NB4 (cell line): Measurements from ENCODE around the gene ADCK1.
A peak's percentile ranks its signal among the peaks of the same experiment; 100 is the strongest.

Experiments
- DNase-seq: peaks from one replicate; pipeline ENCODE4 v3.0.0; 2010; ENCODE audit warnings: low read depth
- H3K4me3 ChIP-seq: one replicate; pipeline ENCODE4 v1.5.1; 2011; ENCODE audit warnings: mild to moderate bottlenecking, low read depth, low read length, moderate library complexity
- CTCF ChIP-seq: IDR thresholded peaks from one replicate; pipeline ENCODE4 v1.5.1; 2012; ENCODE audit warnings: low read depth, low read length
- MYC ChIP-seq: IDR thresholded peaks from 2 replicates; pipeline ENCODE4 v1.6.1; 2011; ENCODE audit warnings: low read depth, low read length
- POLR2A ChIP-seq: IDR thresholded peaks from 2 replicates; pipeline ENCODE4 v1.6.1; 2011; ENCODE audit warnings: mild to moderate bottlenecking; ENCODE audit not compliant: insufficient read length; ENCODE audit errors: extremely low read depth
- TF ChIP-seq, protein P1 (sequence below): IDR thresholded peaks from 2 replicates; pipeline ENCODE4 v1.6.1; 2011; ENCODE audit warnings: low read depth, low read length

The ADCK1 gene

DNA sequence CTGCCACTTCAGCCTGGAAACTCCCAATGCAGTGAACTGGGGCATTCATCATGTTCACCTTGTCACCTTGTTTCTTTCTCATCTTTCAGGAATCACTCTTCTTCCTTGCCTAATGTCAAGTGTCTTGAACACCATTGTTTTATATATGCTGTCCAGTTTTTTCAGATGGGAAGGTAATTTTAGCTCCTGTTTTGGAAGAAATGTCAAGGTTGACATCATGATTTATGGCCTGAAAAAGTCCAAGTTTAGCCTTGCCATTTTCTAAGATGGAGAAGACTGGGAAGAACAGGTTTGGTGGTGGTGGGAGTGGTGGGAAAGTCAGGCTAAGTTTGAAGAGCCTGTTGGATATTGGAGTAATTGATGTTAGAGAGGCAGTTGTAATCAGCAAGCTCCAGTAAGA lies 54.0 kb downstream of the ADCK1 start:
- no peak for DNase-seq
- no peak overlapping the region for H3K4me3 ChIP-seq
- no peak for TF ChIP-seq CTCF
- no peak for TF ChIP-seq POLR2A
- TF ChIP-seq, protein P1, sequence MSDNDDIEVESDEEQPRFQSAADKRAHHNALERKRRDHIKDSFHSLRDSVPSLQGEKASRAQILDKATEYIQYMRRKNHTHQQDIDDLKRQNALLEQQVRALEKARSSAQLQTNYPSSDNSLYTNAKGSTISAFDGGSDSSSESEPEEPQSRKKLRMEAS: no peak
- TF ChIP-seq MYC: no peak

DNA sequence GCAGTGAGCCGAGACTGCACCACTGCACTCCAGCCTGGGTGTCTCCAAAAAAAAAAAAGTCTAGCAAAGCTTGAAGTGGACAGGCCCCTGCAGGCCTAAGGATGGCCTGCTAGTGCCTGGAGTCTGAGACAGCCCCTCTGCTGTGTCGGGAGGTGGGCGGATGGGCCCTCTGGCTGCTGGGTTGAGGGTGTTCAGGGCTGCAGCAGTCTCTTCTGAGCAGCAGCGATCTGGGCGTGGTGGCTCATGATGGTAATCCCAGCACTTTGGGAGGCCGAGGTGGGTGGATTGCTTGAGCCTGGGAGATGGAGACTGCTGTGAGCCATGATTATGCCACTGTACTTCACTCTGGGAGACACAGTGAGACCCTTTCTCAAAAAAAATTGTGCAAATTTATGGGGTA lies 57.0 kb downstream of the ADCK1 start:
- H3K4me3 ChIP-seq: no peak overlapping the region
- no peak for DNase-seq
- TF ChIP-seq POLR2A (no peak), MYC (no peak), CTCF (no peak)
- TF ChIP-seq, protein P1: no peak

GRCh38 chr14:77859934-77860570 lies 60.1 kb downstream of the ADCK1 start:
- no peak overlapping the region for H3K4me3 ChIP-seq
- TF ChIP-seq MYC: no peak
- TF ChIP-seq POLR2A: no peak
- no peak for TF ChIP-seq CTCF
- TF ChIP-seq, protein P1: no peak
- DNase-seq: no peak

GRCh38 chr14:77861201-77861600 lies 61.3 kb downstream of the ADCK1 start:
- H3K4me3 ChIP-seq: no peak overlapping the region
- no peak for DNase-seq
- TF ChIP-seq POLR2A (no peak), CTCF (no peak), MYC (no peak)
- TF ChIP-seq, protein P1: no peak

GRCh38 chr14:77862154-77862786 lies 62.4 kb downstream of the ADCK1 start:
- peak; percentile 65 for DNase-seq
- TF ChIP-seq, protein P1: no peak
- TF ChIP-seq CTCF (peak; percentile 95), MYC (no peak)
- H3K4me3 ChIP-seq: no peak overlapping the region
